Measurements from ENCODE around the gene NUP210L. TPM values are rescaled to one million over a fixed set of nuclear protein-coding genes. Genes with fewer than 3 reads are reported as not detected.

NUP210L gene
- total RNA-seq, 3 donors from 2014 or later: 0.06 TPM; not detected in 2

GRCh38 chr1:153995202-153995601, 159.7 kb downstream of the NUP210L start:
- H3K36me3 ChIP-seq (ENCODE audit: low read depth): no peaks in the 10 kb centered on the region
- peaks cover 17% of the 10 kb centered on the region for H3K4me1 ChIP-seq (ENCODE audit: low read depth)
- ATAC-seq (no peak), DNase-seq (no peak)
- no peak overlapping the region for H3K4me3 ChIP-seq
- intact Hi-C loops (cut with DNase I, micrococcal nuclease): no loop called here
- no peaks in the 10 kb centered on the region for H3K9me3 ChIP-seq
- TF ChIP-seq, protein P1, sequence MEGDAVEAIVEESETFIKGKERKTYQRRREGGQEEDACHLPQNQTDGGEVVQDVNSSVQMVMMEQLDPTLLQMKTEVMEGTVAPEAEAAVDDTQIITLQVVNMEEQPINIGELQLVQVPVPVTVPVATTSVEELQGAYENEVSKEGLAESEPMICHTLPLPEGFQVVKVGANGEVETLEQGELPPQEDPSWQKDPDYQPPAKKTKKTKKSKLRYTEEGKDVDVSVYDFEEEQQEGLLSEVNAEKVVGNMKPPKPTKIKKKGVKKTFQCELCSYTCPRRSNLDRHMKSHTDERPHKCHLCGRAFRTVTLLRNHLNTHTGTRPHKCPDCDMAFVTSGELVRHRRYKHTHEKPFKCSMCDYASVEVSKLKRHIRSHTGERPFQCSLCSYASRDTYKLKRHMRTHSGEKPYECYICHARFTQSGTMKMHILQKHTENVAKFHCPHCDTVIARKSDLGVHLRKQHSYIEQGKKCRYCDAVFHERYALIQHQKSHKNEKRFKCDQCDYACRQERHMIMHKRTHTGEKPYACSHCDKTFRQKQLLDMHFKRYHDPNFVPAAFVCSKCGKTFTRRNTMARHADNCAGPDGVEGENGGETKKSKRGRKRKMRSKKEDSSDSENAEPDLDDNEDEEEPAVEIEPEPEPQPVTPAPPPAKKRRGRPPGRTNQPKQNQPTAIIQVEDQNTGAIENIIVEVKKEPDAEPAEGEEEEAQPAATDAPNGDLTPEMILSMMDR (IDR thresholded peaks at IDR 0.05): no peak

GRCh38 chr1:153991806-153992205, 163.1 kb downstream of the NUP210L start:
- no peak overlapping the region for H3K4me3 ChIP-seq
- TF ChIP-seq, protein P1 (IDR thresholded peaks at IDR 0.05): no peak
- intact Hi-C loops (cut with DNase I, micrococcal nuclease): no loop called here

DNA sequence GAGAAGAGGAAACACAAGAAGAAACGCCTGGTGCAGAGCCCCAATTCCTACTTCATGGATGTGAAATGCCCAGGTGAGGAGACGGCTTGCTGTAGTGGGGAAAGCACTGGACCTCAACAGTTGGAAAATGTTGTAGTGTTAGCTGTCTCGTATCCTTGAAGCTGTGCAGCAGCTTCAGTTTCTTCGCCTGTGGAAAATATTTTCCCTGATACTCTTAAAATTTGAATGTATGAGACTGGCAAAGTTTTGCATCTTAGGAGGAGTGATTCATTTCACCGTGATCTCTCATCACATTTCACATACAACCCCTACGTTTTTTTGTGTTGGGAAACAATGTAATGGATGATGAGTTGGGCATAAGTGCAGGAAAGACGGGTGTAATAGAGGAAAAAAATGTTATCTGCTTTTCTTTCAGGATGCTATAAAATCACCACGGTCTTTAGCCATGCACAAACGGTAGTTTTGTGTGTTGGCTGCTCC, 163.7 kb downstream of the NUP210L start:
- ATAC-seq: no peak

More at GRCh38 chr1:153991806-153992205, 163.1 kb downstream of the NUP210L start:
- H3K9me3 ChIP-seq: no peaks in the 10 kb centered on the region
- no peak for DNase-seq
- H3K36me3 ChIP-seq (ENCODE audit: low read depth): no peaks in the 10 kb centered on the region
- peaks cover 23% of the 10 kb centered on the region for H3K4me1 ChIP-seq (ENCODE audit: low read depth)
- ATAC-seq: no peak

DNA sequence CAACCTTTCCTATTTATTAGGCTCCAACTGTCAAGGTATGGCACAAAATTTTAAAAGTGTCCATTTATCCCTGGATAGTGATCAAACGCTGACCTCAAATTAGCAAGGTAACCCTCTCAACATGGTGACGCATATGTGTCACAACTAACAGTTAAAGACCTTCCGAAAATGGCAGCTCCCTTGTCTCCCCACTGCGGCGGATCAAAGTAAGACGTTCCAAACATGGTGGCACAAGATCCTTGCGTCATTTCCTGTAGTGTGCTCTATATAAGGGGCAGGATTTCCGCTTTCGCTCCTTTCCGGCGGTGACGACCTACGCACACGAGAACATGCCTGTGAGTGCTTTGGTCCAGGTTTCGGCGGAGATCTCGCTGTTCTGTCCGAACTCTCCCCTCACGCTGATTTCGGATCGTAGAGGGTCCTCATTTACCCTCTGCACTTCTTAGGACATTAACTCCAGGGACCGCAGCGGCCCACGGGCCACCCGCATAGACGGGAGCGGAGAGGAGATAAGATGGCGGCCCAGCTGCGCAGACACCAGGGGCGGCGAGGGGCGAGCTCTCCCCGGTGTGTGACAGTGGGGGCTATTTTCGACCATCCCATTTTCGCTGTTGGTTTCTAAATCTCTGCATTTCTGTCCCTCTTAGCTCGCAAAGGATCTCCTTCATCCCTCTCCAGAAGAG, 164.3 kb downstream of the NUP210L start, which contains the start of gene RPS27:
Gene RPS27 (plus strand): TSS at position 295 of the 683 bp plus-strand sequence. CDS start 35 bp downstream, at position 330.
- TF ChIP-seq, protein P1 (IDR thresholded peaks at IDR 0.05): no peak
- ATAC-seq (peak; percentile 82), DNase-seq (peak; percentile 86 to 94 (median 90))
- peaks cover 23% of the 10 kb centered on the region for H3K4me1 ChIP-seq (ENCODE audit: low read depth)
- peak within 1 kb of the TSS; percentile 71 for H3K4me3 ChIP-seq
- no peaks in the 10 kb centered on the region for H3K9me3 ChIP-seq
- H3K36me3 ChIP-seq (ENCODE audit: low read depth): no peaks in the 10 kb centered on the region
- intact Hi-C loops (cut with DNase I, micrococcal nuclease): no loop called here

More for the DNA sequence above, 163.7 kb downstream of the NUP210L start:
- intact Hi-C loops (cut with DNase I, micrococcal nuclease): no loop called here
- no peaks in the 10 kb centered on the region for H3K36me3 ChIP-seq (ENCODE audit: low read depth)
- peak overlapping the region; percentile 71 for H3K4me3 ChIP-seq
- no peak for DNase-seq
- TF ChIP-seq, protein P1 (IDR thresholded peaks at IDR 0.05): no peak
- H3K4me1 ChIP-seq (ENCODE audit: low read depth): peaks cover 23% of the 10 kb centered on the region
- H3K9me3 ChIP-seq: no peaks in the 10 kb centered on the region

DNA sequence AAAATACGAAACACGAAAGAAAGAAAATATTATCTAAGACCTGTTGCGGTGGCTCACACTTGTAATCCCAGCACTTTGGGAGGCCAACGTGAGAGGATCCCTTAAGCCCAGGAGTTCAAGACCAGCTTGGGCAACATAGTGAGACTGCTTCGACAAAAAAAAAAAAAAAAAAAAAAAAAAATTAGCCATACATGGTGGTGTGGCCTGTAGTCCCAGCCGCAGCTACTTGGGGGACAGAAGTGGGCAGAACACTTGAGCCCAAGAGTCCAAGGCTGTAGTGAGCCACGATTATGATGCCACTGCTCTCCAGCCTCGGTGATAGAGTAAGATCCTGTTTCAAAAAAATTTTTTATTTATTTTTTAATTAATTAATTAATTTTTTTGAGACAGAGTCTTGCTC, 167.3 kb downstream of the NUP210L start:
- Histone ChIP-seq H3K9me3 (no peaks in the 10 kb centered on the region), H3K4me3 (no peak overlapping the region), H3K4me1 (ENCODE audit: low read depth) (peaks cover 16% of the 10 kb centered on the region), H3K36me3 (ENCODE audit: low read depth) (no peaks in the 10 kb centered on the region)
- DNase-seq (peak in 1 of 3 donors; percentile 10), ATAC-seq (no peak)
- TF ChIP-seq, protein P1 (IDR thresholded peaks at IDR 0.05): no peak
- intact Hi-C loops (cut with DNase I, micrococcal nuclease): loop anchor here (5.0 to 10.0 kb wide), 3 partner anchors 185 to 313 kb away; partner anchors contain the start of genes ILF2 (in 1 of the 2) and NPR1 (in 1 of the 2)
